ENCODE measurements around the gene CHGA. TPM values are rescaled to one million over a fixed set of nuclear protein-coding genes. Genes with fewer than 3 reads are reported as not detected.

The CHGA gene
- total RNA-seq, 8 experiments from 2014 or later = 0.97 to 64.6 (median 35.8) TPM

- Histone ChIP-seq H3K4me3 (no peak overlapping the region), H3K27ac (no peak overlapping the region), H3K4me1 (replicated peaks in 1 of 2) (peaks cover 17 to 35% of the 10 kb centered on the region in 2 donors)
- ATAC-seq (replicated peaks in 6 of 8) = no peak
- in situ Hi-C loops (cut with MboI; ENCODE audit: low pct_unique_long_range_greater_than_20kb in 2 of 9, low sequenced_read_pairs in 9 of 9, unreplicated experiment in 9 of 9) = loop anchor here in 5 of 9 experiments (25.0 kb wide), 2 partner anchors 149 to 174 kb away; partner anchors contain the start of gene ITPK1 (in 3 of the 5)
- WGBS, 10 experiments = 20 to 100% (median 70%) methylated on average over 1 to 11 of the region's 14 CpGs; no CpG with 5 or more reads in 1 of the 10 experiments
Observed at GRCh38 chr14:92963301-92964123, 40.6 kb downstream of the CHGA start.

GRCh38 chr14:92964124-92965109, 41.5 kb downstream of the CHGA start:
- Histone ChIP-seq H3K27ac (no peak overlapping the region), H3K4me1 (replicated peaks in 1 of 2) (peaks cover 11 to 27% of the 10 kb centered on the region in 2 donors), H3K4me3 (no peak overlapping the region)
- in situ Hi-C loops (cut with MboI; ENCODE audit: low pct_unique_long_range_greater_than_20kb in 2 of 9, low sequenced_read_pairs in 9 of 9, unreplicated experiment in 9 of 9) = loop anchor here in 5 of 9 experiments (25.0 kb wide), 2 partner anchors 148 to 173 kb away; partner anchors contain the start of gene ITPK1 (in 3 of the 5)
- 60 to 100% (median 90%) methylated on average over 1 to 3 of the region's 12 CpGs; no CpG with 5 or more reads in 5 of the 10 experiments for WGBS, 10 experiments
- ATAC-seq (replicated peaks in 6 of 8) = no peak

- WGBS, 10 experiments = 89 to 100% (median 100%) methylated on average over 1 of the region's 1 CpG; no CpG with 5 or more reads in 4 of the 10 experiments
- in situ Hi-C loops (cut with MboI; ENCODE audit: low pct_unique_long_range_greater_than_20kb in 2 of 9, low sequenced_read_pairs in 9 of 9, unreplicated experiment in 9 of 9) = loop anchor here in 5 of 9 experiments (25.0 kb wide), 2 partner anchors 147 to 172 kb away; partner anchors contain the start of gene ITPK1 (in 3 of the 5)
- no peak overlapping the region for H3K27ac ChIP-seq
- no peak overlapping the region for H3K4me3 ChIP-seq
- H3K4me1 ChIP-seq (replicated peaks in 1 of 2) = peaks cover 3 to 18% of the 10 kb centered on the region in 2 donors
- no peak for ATAC-seq (replicated peaks in 6 of 8)
Observed at GRCh38 chr14:92965281-92965680, 42.3 kb downstream of the CHGA start.

GRCh38 chr14:92967346-92967926, 44.5 kb downstream of the CHGA start:
- Histone ChIP-seq H3K4me1 (replicated peaks in 1 of 2) (peaks cover 3 to 14% of the 10 kb centered on the region in 2 donors), H3K4me3 (no peak overlapping the region), H3K27ac (no peak overlapping the region)
- WGBS, 10 experiments = 67 to 100% (median 100%) methylated on average over 1 to 2 of the region's 2 CpGs; no CpG with 5 or more reads in 2 of the 10 experiments
- in situ Hi-C loops (cut with MboI; ENCODE audit: low pct_unique_long_range_greater_than_20kb in 2 of 9, low sequenced_read_pairs in 9 of 9, unreplicated experiment in 9 of 9) = loop anchor here in 5 of 9 experiments (25.0 kb wide), 2 partner anchors 145 to 170 kb away; partner anchors contain the start of gene ITPK1 (in 3 of the 5)
- no peak for ATAC-seq (replicated peaks in 6 of 8)

DNA sequence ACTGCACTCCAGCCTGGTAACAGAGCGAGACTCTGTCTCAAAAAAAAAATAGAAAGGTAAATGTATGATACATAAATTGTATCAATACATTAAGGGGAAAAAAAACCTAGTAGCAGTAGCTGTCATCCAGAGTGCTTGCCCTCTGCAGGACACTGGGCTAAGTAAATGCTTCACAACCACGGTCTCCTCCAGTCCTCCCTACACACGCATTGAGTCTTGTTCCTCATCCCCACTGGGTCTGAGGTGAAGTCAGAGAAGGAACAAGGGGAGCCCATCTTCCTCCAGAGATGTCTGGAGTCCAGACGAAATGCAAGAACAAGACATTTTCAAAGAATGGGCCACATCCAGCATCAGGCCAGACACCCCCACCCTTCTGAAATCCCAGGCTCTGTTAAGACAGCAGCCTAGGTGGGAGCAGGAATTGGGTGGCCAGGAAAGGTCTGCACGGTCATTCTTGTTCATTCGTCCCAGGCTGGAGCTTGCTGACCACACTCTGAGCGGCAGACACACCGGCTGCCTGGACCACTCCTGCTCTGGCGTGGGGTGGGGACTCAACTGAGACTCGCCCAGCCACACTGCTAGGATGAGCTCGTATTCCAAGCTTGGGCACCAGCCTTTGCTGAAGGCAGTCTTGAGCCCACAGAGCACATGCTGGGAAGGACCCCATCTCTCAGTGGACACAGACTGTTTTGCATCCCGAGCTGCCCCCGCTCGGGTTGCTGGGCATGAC, 45.5 kb downstream of the CHGA start:
- Histone ChIP-seq H3K4me1 (replicated peaks in 1 of 2) (peaks cover 4 to 6% of the 10 kb centered on the region in 2 donors), H3K4me3 (no peak overlapping the region), H3K27ac (no peak overlapping the region)
- in situ Hi-C loops (cut with MboI; ENCODE audit: low pct_unique_long_range_greater_than_20kb in 2 of 9, low sequenced_read_pairs in 9 of 9, unreplicated experiment in 9 of 9) = loop anchor here in 5 of 9 experiments (25.0 kb wide), 2 partner anchors 144 to 169 kb away; partner anchors contain the start of gene ITPK1 (in 3 of the 5)
- 76 to 100% (median 98%) methylated on average over 1 to 5 of the region's 14 CpGs; no CpG with 5 or more reads in 4 of the 10 experiments for WGBS, 10 experiments
- ATAC-seq (replicated peaks in 6 of 8) = no peak

DNA sequence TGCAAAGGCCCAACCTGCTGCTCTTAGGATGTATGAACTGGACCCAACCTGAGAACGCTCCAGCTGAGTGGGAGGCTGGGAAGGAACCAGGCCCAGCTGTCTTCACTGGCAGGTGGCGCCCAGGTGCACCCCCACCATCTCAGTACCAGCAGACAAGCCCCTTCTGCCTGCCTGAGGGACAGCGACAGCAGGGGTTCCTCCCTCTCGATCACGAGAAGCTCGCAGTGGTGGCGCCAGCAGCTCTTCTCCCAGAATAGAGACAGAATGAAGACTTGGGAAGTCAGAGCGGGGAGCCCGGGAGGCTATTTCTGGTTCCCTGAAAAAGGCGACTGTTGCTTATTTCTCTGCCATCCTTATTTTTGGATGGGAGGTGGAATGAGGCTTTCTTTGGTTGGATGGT, 46.5 kb downstream of the CHGA start:
- in situ Hi-C loops (cut with MboI; ENCODE audit: low pct_unique_long_range_greater_than_20kb in 2 of 9, low sequenced_read_pairs in 9 of 9, unreplicated experiment in 9 of 9) = loop anchor here in 5 of 9 experiments (25.0 kb wide), 2 partner anchors 143 to 168 kb away; partner anchors contain the start of gene ITPK1 (in 3 of the 5)
- H3K4me1 ChIP-seq (replicated peaks in 1 of 2) = peaks cover 0 to 2% of the 10 kb centered on the region in 2 donors
- H3K27ac ChIP-seq = no peak overlapping the region
- no peak for ATAC-seq (replicated peaks in 6 of 8)
- no peak overlapping the region for H3K4me3 ChIP-seq
- WGBS, 10 experiments = 97 to 100% methylated on average over 3 to 5 of the region's 10 CpGs; no CpG with 5 or more reads in 8 of the 10 experiments

- in situ Hi-C loops (cut with MboI; ENCODE audit: low pct_unique_long_range_greater_than_20kb in 2 of 9, low sequenced_read_pairs in 9 of 9, unreplicated experiment in 9 of 9) = loop anchor here in 5 of 9 experiments (25.0 kb wide), 2 partner anchors 142 to 167 kb away; partner anchors contain the start of gene ITPK1 (in 3 of the 5)
- Histone ChIP-seq H3K27ac (no peak overlapping the region), H3K4me3 (no peak overlapping the region), H3K4me1 (replicated peaks in 1 of 2) (peaks cover 0 to 2% of the 10 kb centered on the region in 2 donors)
- WGBS, 10 experiments = 78 to 96% (median 87%) methylated on average over 1 to 6 of the region's 12 CpGs; no CpG with 5 or more reads in 4 of the 10 experiments
- ATAC-seq (replicated peaks in 6 of 8) = no peak
Observed at GRCh38 chr14:92969871-92970270, 46.9 kb downstream of the CHGA start.

GRCh38 chr14:92970271-92970670, 47.3 kb downstream of the CHGA start:
- in situ Hi-C loops (cut with MboI; ENCODE audit: low pct_unique_long_range_greater_than_20kb in 2 of 9, low sequenced_read_pairs in 9 of 9, unreplicated experiment in 9 of 9) = loop anchor here in 5 of 9 experiments (25.0 kb wide), 2 partner anchors 142 to 167 kb away; partner anchors contain the start of gene ITPK1 (in 3 of the 5)
- 20 to 100% (median 91%) methylated on average over 1 to 7 of the region's 12 CpGs; no CpG with 5 or more reads in 6 of the 10 experiments for whole genome bisulfite sequencing, 10 experiments
- H3K27ac ChIP-seq = no peak overlapping the region
- no peak for ATAC-seq (replicated peaks in 6 of 8)
- no peak overlapping the region for H3K4me3 ChIP-seq
- H3K4me1 ChIP-seq (replicated peaks in 1 of 2) = peaks cover 0 to 2% of the 10 kb centered on the region in 2 donors

GRCh38 chr14:92971601-92972180, 48.7 kb downstream of the CHGA start:
- Histone ChIP-seq H3K4me3 (no peak overlapping the region), H3K27ac (no peak overlapping the region), H3K4me1 (replicated peaks in 1 of 2) (peaks cover 0 to 2% of the 10 kb centered on the region in 2 donors)
- no peak for ATAC-seq (replicated peaks in 6 of 8)
- in situ Hi-C loops (cut with MboI; ENCODE audit: low pct_unique_long_range_greater_than_20kb in 2 of 9, low sequenced_read_pairs in 9 of 9, unreplicated experiment in 9 of 9) = loop anchor here in 5 of 9 experiments (25.0 kb wide), 2 partner anchors 141 to 166 kb away; partner anchors contain the start of gene ITPK1 (in 3 of the 5)
- WGBS, 10 experiments = 90 to 100% (median 100%) methylated on average over 1 to 12 of the region's 16 CpGs; no CpG with 5 or more reads in 5 of the 10 experiments

DNA sequence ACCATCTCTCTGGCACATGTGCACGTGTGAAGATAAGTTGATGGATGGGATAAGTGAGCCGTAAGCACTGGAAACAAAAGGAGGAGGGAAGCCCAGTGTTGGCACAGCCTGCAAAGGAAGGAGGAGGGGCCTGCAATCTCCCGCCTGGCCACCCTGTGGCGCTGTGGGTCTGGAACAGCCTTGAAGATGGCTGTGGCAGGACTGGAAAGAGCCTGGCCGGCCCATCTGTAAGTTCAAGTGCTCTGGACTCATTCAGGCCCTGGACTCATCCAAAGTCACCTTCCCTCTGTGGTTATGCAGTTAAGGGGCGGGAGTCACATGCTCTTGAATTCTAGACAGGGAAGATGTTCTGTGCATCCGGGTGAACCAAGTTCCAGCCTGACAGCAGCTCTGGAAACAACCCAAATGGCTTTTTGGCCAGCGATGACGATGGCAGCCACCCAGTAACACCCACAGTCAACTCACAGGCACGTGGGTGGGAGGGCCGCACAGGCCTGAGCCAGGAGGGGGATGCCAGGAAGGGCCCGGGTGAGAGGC, 50.4 kb downstream of the CHGA start:
- Histone ChIP-seq H3K27ac (no peak overlapping the region), H3K4me3 (no peak overlapping the region), H3K4me1 (replicated peaks in 1 of 2) (peaks cover 0 to 2% of the 10 kb centered on the region in 2 donors)
- peak; percentile 63 to 93 (median 86) for ATAC-seq (replicated peaks in 6 of 8)
- 0 to 69% (median 18%) methylated on average over 2 to 6 of the region's 12 CpGs; no CpG with 5 or more reads in 3 of the 10 experiments for WGBS, 10 experiments
- in situ Hi-C loops (cut with MboI; ENCODE audit: low pct_unique_long_range_greater_than_20kb in 2 of 9, low sequenced_read_pairs in 9 of 9, unreplicated experiment in 9 of 9) = loop anchor here in 5 of 9 experiments (25.0 kb wide), 2 partner anchors 139 to 164 kb away; partner anchors contain the start of gene ITPK1 (in 3 of the 5)

Data from motor neuron (in vitro differentiated cells).